NB4 (cell line): ENCODE measurements around the gene AGPAT3.

Experiments used
- DNase-seq: peaks from one replicate; pipeline ENCODE4 v3.0.0; 2010; ENCODE audit warnings: low read depth
- H3K4me3 ChIP-seq: one replicate; pipeline ENCODE4 v1.5.1; 2011; ENCODE audit warnings: mild to moderate bottlenecking, low read depth, low read length, moderate library complexity
- CTCF ChIP-seq: IDR thresholded peaks from one replicate; pipeline ENCODE4 v1.5.1; 2012; ENCODE audit warnings: low read depth, low read length
- MAX ChIP-seq: IDR thresholded peaks from 2 replicates; pipeline ENCODE4 v1.6.1; 2011; ENCODE audit warnings: low read depth, low read length
- MYC ChIP-seq: IDR thresholded peaks from 2 replicates; pipeline ENCODE4 v1.6.1; 2011; ENCODE audit warnings: low read depth, low read length
- POLR2A ChIP-seq: IDR thresholded peaks from 2 replicates; pipeline ENCODE4 v1.6.1; 2011; ENCODE audit warnings: mild to moderate bottlenecking; ENCODE audit not compliant: insufficient read length; ENCODE audit errors: extremely low read depth

Gene AGPAT3

GRCh38 chr21:43854773-43855633 lies 10.0 kb upstream of the AGPAT3 start:
- no peak for TF ChIP-seq CTCF
- no peak for TF ChIP-seq MYC
- no peak for TF ChIP-seq MAX
- no peak for TF ChIP-seq POLR2A
- peak; percentile 80 for DNase-seq
- no peak overlapping the region for H3K4me3 ChIP-seq

DNA sequence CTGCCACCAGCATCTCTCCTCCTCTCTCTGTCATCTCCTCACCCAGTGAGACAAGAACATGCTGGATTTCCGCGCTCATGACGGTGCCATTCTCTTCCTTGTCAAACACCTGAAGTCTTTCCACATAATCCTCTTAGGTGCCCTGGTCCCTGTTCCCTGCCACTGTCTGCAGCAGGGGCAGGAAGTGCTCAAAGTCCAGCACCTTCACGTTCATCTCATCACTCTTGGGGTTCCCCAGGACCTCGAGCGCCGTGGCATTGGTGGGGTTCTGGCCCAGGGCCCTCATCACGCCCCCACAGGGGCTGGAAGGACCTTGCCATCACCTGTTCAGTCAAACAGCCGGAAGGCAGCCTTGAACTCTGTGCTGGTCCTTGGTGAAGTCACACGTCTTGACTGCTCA lies 9.1 kb upstream of the AGPAT3 start:
- no peak overlapping the region for H3K4me3 ChIP-seq
- DNase-seq = no peak
- TF ChIP-seq MAX = no peak
- TF ChIP-seq MYC = no peak
- no peak for TF ChIP-seq CTCF
- no peak for TF ChIP-seq POLR2A

- no peak for DNase-seq
- TF ChIP-seq POLR2A (no peak), CTCF (no peak), MYC (no peak), MAX (no peak)
- H3K4me3 ChIP-seq = no peak overlapping the region
These were observed 6.0 kb upstream of the AGPAT3 start for GRCh38 chr21:43858806-43859648.

DNA sequence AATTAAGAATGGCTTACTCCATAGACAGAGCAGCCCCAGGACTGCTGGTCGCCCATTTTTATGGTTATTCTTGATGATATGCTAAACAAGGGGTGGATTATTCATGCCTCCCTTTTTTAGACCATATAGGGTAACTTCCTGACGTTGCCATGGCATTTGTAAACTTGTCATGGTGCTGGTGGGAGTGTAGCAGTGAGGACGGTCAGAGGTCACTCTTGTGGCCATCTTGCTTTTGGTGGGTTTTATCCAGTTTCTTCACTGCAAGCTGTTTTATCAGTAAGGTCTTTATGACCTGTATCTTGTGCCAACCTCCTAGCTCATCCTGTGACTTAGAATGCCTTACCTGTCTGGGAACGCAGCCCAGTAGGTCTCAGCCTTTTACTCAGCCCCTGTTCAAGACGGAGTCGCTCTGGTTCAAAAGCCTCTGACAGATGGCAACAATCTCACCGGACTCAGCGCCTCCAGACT lies 5.2 kb upstream of the AGPAT3 start:
- no peak for TF ChIP-seq CTCF
- TF ChIP-seq POLR2A = no peak
- no peak for TF ChIP-seq MYC
- no peak for TF ChIP-seq MAX
- DNase-seq = no peak
- H3K4me3 ChIP-seq = no peak overlapping the region

DNA sequence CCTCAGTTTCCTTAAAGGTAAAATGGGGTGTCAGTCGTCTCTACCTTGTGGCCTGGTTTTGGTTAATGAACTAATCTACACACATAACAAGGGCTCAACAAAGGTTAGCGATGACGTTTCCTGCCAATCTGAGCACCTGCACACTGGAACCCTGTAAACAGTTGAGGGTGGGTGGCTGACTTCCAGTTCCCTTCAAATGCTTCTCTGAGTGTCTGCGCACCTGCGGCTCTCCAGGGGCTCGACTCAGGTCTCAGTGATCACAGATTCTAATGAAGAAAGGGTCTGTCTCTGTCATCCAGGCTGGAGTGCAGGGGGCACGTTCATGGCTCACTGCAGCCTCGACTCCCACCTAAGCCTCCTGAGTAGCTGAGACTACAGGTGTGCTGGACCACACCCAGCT lies 3.3 kb upstream of the AGPAT3 start:
- H3K4me3 ChIP-seq = no peak overlapping the region
- DNase-seq = no peak
- TF ChIP-seq MAX (no peak), POLR2A (no peak), CTCF (no peak), MYC (no peak)
